Measurements from ENCODE around the gene CPA3.

Gene CPA3

DNA sequence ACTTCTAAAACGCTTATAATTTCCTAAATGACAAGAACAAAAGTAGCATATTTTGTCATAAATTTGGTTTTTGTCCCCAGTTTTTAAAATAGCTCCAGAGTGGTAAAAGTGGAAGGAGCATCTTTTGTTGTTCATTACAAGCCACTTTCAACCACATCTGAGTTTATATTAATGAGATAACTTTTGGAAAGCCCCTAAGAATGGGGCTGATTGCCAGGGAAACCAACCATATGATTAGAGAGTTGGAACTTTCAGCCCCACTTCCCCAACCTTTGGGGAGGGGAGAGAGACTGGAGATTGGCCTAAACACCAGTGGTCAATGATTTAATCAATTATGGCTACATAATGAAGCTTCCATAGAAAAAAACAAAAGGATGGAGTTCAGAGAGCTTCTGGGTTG is 57.4 kb downstream of the CPA3 start:
- no peak for DNase-seq

DNA sequence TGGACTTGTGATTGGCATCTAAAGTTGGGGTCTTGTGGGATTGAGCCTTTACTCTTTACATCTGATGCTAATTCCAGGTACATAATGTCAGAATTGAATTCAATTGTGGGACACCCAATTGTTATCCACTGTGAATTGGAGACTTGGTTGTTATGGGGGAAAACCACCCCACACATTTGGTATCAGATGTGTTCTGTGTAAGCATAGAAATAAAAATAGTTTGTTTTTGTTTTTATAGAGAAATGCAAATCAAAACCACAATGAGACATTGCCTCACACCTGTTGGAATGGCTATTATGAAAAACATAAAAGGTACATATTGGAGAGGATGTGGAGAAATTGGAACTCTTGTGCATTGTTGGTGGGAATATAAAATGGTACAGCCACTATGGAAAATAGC is 58.5 kb downstream of the CPA3 start:
- no peak for DNase-seq

DNA sequence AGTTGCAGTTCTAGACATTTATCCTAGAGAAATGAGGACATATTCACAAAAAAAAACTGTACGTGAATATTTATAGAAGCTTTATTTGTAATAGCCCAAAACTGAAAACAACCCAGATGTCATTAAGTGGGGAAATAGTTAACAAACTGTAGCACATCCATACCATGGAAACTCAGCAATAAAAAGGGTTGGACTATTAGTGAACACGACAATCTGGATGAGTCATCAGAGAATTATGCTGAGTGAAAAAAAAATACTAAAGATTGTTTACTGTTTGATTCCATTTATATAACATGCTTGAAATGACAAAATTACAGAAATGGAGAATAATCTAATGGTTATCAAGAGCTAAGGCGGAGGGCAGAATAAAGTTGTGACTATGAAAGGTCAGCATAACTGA is 59.5 kb downstream of the CPA3 start:
- no peak for DNase-seq

DNA sequence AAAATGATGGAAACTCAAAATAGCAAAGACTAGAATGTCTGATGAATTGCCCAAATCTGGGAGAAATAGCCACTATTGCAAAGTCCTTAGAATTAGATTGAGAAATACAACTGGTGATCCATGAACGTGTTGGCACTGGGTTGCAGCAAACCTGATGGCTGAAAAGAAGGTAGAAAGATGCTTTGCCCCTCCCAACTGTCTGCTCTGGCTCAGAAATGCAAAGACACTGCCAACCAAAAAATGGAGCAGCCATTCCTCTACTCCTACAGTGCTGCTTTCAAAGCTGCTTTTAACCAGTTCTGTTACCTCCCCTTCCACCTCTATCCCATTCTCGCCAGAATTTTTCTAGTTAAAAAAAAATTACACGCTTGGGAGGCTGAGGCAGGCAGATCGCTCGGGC is 60.7 kb downstream of the CPA3 start:
- DNase-seq, result no peak

DNA sequence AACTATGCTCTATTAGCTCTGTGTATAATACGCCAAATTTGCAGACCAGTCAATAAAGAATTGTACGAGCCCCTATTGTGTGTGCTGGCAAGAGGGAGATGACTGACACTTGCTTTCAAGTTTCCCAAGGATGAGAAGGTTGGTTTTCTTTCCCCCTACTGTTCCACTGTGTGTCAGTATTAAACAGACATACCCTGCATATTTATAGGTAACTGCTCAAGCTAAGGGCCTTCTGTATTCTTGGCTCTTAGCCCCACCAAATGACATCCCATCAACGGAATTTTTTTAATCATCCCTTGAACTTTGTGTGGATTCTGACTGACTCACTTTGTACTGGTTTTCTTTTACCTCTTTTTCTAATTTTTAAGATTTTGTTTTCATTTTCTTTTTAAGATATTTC is 65.7 kb downstream of the CPA3 start:
- no peak for DNase-seq

DNA sequence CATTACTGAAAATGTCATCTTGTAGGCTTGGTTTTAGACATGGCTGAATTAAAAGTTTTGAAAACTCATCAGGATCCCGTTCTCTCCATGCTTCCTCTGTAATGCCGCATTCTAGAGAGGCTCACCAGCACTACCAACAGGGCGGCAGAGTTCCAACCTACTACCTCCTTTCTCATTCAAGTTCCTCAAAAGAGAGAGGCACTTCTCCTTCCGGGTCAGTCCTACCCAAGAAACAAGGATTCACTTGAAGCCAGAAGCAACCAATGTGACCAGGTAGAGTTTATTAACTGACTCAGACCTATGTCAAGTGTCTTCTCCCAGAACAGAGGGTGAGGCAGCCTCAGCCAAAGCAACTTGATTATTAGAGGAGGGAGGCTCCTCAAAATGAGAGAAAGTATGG is 66.5 kb downstream of the CPA3 start:
- DNase-seq, result no peak

DNA sequence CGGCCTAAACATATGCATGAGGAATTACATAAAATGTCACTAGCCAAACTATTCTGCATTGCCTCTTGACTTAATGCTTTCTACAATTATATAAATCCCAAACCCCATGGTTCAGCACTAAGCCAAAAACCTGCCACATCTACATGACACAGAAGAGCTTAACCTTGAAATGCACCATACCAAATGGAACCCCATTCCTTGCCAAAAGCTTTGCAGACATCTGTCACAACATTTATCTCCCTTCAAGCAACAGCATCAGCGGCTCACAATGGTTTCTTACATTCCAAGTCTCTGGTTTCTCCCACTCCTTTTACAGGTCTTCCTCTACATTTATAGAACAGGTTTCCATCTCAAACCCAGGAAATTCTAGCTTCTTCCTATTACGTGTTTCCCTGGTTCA is 67.9 kb downstream of the CPA3 start:
- no peak for DNase-seq

DNA sequence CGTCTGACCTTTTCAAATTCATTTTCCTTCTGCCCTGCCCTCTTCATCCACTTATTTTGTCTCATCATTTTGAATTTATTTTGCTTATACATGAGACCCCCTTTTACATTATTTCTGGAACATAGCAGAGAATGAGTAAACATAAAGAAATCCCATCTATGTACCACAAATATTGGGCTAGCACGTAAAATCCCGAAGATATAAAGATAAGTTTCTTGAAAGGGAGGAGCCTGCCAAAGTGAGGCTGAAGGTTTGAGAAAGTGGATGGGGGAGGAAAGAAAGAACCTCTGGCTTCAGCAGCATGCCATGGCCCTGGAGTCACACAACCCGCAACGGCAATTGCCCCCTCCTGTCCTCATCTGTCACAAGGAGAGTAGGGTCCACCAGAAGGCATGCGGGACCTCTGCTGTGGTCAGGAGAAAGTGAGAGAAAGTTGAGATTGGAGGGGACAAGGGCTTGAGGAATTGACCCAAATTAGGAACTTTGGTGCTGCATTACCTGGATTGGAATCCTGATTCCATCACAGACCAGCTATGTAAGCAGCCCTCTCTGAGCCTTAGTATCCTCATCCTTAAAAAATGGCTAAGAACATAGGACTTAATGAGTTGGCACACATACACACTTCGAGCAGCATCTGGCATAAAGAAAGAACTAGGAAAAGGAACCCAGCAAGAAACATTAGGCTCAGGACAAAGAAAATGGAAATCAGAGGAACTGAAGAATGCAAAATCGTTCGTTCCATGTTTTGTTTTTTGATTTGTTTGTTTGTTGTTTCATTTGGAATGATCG is 72.6 kb downstream of the CPA3 start:
- DNase-seq, result no peak

DNA sequence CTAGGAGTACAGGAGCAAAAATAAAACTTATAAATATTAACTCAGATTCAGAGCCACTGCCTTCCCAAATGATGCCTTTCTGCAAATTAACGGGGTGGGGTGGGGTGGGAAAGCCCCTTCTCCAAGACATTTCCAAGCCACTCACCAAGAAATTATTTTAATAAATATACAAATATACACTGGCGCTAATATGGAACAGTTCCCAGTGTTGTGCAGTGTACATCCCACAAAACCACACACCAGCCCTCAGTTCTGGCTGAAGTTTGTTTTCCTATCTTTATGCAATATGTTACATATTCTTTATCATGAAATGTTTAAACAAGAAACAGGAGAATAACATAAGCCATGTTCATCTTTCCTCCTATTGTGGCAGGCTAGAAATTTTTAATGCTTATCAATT is 73.2 kb downstream of the CPA3 start:
- DNase-seq, result no peak

DNA sequence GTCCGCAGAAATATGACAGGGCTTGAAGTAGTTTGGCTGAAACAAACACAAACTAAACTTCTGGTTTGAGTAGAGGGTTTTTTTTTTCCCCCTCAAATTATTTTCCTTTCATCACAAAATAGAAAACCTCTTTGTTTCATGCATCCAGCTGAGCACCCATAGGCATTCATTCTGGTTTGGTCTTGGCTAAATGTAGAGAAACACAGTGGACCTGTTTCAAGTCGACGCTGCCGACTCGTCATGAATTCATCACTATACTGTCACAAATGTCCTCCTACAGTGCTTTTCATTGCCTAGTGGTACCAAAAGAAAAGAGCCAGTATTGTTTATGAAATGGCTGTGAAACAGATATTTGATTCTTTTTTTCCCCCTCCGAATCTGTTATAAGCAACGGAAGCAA is 73.8 kb downstream of the CPA3 start:
- no peak for DNase-seq

DNA sequence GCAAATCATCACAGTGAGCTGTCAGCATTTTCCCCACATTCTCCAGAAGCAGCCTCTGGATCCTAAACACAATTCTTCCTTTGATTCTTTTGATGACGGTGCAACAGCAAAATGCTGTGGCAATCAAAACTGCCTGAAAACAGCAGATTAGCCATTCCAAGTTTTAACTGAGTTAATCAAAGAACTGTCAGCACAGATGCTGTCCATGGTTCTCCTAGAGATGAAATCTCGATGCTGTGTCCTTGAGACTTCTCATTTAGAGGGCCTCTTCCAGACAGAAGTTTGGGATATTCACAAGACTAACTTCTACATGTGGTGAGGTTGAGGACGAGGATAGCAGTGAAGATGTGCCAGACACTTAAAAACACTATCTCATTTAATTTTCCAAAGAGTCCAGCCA is 75.9 kb downstream of the CPA3 start:
- DNase-seq, result no peak

DNA sequence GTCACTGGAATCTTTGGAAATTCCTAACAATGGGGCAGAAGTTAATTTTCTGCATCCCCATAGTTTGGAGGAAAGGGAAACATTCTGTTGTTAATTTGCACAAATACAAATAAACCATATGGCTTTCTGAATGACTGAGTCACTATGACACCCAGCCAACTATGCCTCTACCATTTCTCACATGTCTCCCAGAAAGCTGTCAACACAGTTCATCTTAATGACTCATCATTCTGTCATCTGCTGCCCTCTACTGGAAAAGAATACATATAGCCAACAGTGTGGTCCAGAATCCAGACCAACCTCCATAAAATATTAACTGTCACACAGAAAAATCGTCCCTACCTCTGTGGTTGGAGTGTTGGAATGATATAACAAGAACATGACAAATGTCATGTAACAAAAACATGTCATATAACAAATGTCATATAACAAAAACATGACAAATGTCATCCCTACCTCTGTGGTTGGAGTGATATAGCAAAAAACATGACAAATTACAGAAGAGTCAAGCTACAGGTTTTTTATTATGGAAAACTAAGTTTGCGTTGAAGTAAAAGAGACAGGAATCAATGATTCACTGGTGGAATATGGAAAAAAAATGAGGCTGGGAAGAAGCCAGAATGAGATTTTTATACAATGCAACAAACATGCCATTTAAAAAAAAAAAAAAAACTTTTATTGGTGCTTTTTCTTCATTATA is 78.6 kb downstream of the CPA3 start:
- peak; percentile 13 to 57 for DNase-seq

DNA sequence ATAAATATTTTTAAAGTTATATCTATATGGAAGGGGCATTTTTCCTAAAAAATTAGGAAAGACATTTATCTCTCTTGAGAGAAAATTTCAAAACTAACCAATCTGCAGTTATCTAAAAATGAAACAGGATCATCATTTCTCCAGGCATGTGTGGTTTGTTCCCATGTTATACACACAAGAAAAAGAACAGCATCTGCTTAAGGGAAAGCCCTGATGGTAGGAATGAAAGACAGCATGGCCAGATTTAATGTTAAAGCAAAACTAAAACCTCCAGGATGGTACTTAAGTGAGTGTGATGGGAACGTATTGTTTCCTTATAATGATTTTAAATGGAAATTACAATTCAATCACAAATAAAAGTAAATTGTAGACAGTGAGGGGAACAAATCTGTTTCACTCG is 80.0 kb downstream of the CPA3 start:
- DNase-seq, result no peak

All from CD4-positive, alpha-beta T cell treated with Interleukin-4 for 1 hour (primary cell).